Glutamatergic neuron (in vitro differentiated cells): ENCODE measurements around the gene OR52W1. TPM values are rescaled to one million over a fixed set of nuclear protein-coding genes. Genes with fewer than 3 reads are reported as not detected.

Experiments
- DNase-seq: peaks from one replicate; pipeline ENCODE4 v3.0.0; 2022
- H3K27ac Mint-ChIP-seq: one replicate; pipeline ENCODE4 v1.8.0; 2020; ENCODE audit warnings: mild to moderate bottlenecking, mixed read lengths, inconsistent platforms; ENCODE audit not compliant: unreplicated experiment
- H3K27me3 Mint-ChIP-seq: one replicate; pipeline ENCODE4 v1.8.0; 2020; ENCODE audit warnings: mild to moderate bottlenecking, moderate library complexity, mixed read lengths, inconsistent platforms; ENCODE audit not compliant: unreplicated experiment
- H3K36me3 Mint-ChIP-seq: one replicate; pipeline ENCODE4 v1.8.0; 2020; ENCODE audit warnings: mild to moderate bottlenecking, mixed read lengths, inconsistent platforms; ENCODE audit not compliant: unreplicated experiment
- H3K4me1 Mint-ChIP-seq: one replicate; pipeline ENCODE4 v1.8.0; 2020; ENCODE audit warnings: mild to moderate bottlenecking, low read depth, mixed read lengths, inconsistent platforms; ENCODE audit not compliant: unreplicated experiment
- H3K4me3 Mint-ChIP-seq: one replicate; pipeline ENCODE4 v1.8.0; 2020; ENCODE audit warnings: mild to moderate bottlenecking, mixed read lengths, inconsistent platforms; ENCODE audit not compliant: unreplicated experiment
- H3K9me3 Mint-ChIP-seq: one replicate; pipeline ENCODE4 v1.8.0; 2020; ENCODE audit warnings: mild to moderate bottlenecking, moderate library complexity, mixed read lengths, inconsistent platforms; ENCODE audit not compliant: unreplicated experiment
- total RNA-seq: library from RNA; stranded (reverse); fragmentation: NEBNext Ultra II Directional; extraction: Animal tissue kit (Norgen Biotek cat#: 25700); gene quantifications from one replicate; pipeline ENCODE4 v1.2.1, GENCODE V29; 2021; ENCODE audit not compliant: unreplicated experiment
- TF ChIP-seq, protein P1 (sequence below): fragments of 200-600 bp; sonication (generic); IDR thresholded peaks from one replicate; pipeline ENCODE4 v1.5.0; 2021; ENCODE audit not compliant: partially characterized antibody, unreplicated experiment

The OR52W1 gene
- total RNA-seq, 1 donor from 2014 or later: not detected

DNA sequence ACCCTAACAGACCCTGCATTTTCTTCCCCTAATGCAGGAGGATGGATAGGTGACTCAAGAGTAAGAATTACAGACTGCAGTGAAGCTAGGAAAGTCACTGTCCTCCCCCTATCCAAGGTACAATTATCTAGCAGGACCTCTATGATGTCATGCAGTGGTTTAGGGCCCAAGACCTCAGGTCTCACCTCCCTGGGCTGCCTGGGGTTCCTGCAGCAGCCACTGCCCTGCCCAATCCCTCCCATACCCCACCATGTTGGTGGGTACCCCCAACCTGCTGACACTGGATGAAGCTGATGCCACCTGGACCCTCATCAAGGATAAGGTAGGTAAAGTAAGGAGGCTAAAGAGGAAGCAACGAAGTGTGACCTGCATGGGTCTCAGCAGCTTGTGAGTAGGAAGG, 6.3 kb downstream of the OR52W1 start, which contains the start of gene C11orf42:
Gene C11orf42 (plus strand): TSS at position 192 of the 400 bp plus-strand sequence. CDS start 59 bp downstream, at position 251.
- Mint-ChIP-seq H3K4me3 (no peak within 1 kb of the TSS), H3K27me3 (peaks cover 2% of the 10 kb centered on the region), H3K9me3 (no peaks in the 10 kb centered on the region), H3K27ac (no peak within 1 kb of the TSS), H3K36me3 (peaks cover 6% of the 10 kb centered on the region), H3K4me1 (no peaks in the 10 kb centered on the region)
- TF ChIP-seq, protein P1, sequence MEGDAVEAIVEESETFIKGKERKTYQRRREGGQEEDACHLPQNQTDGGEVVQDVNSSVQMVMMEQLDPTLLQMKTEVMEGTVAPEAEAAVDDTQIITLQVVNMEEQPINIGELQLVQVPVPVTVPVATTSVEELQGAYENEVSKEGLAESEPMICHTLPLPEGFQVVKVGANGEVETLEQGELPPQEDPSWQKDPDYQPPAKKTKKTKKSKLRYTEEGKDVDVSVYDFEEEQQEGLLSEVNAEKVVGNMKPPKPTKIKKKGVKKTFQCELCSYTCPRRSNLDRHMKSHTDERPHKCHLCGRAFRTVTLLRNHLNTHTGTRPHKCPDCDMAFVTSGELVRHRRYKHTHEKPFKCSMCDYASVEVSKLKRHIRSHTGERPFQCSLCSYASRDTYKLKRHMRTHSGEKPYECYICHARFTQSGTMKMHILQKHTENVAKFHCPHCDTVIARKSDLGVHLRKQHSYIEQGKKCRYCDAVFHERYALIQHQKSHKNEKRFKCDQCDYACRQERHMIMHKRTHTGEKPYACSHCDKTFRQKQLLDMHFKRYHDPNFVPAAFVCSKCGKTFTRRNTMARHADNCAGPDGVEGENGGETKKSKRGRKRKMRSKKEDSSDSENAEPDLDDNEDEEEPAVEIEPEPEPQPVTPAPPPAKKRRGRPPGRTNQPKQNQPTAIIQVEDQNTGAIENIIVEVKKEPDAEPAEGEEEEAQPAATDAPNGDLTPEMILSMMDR: no peak
- no peak for DNase-seq

DNA sequence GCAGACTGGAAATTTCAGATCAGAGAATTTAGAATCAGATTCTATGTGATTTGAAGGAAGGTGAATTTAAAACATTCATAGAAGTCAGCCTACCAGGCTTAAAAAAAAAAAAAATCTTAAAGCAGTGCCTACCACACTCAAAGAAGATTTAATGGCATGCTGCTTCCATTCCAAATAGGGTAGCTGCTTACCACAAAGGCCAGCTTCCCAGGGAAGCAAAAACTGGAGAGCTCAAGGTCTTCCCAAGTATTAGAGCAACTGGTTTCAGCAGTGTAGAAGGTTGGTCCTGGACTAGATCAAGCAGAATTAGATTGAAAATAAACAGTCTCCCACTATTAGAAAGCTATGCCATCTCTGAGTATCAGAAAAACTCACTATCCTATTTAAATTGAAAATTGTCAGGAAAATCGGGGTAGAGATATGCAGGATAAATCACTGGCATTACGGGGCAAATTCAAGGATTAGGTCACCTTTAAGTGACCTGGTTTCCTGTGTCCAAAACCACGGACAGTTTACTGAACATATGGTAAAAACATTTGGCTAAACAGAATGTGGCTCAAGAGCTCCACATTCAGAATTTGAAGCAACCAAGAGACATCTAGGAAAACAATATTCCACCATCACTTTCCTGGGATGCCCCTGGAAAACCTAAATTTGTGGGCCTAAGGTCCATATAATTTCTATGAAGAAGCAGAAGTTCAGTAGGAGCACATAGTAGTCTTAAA, 7.6 kb downstream of the OR52W1 start:
- TF ChIP-seq, protein P1: no peak
- DNase-seq: no peak
- Mint-ChIP-seq H3K27me3 (peaks cover 2% of the 10 kb centered on the region), H3K9me3 (no peaks in the 10 kb centered on the region), H3K4me3 (no peak overlapping the region), H3K36me3 (peaks cover 6% of the 10 kb centered on the region), H3K4me1 (no peaks in the 10 kb centered on the region), H3K27ac (no peak overlapping the region)

DNA sequence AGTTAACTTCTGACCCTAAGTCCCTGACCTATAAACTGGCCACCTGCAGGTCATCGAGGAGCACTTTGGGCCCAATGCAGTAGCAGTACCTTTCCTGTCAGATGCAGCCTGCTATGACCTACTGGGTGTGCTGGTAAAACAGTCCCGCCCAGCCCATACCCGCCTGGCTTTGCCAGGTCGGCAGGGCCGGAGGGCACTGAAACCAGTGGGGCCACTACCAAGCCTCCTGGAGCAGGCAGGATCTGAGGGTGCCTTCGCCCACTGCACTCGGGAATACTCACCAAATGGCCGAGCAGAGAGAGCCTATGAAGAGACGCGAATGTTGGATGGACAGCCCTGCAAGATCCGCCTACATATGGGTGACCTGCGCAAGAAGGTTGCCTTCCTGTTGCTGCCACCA, 10.8 kb downstream of the OR52W1 start:
- Mint-ChIP-seq H3K9me3 (no peaks in the 10 kb centered on the region), H3K27ac (no peak overlapping the region), H3K27me3 (peaks cover 2% of the 10 kb centered on the region), H3K4me3 (no peak overlapping the region), H3K36me3 (peaks cover 6% of the 10 kb centered on the region), H3K4me1 (no peaks in the 10 kb centered on the region)
- DNase-seq: no peak
- TF ChIP-seq, protein P1: no peak

DNA sequence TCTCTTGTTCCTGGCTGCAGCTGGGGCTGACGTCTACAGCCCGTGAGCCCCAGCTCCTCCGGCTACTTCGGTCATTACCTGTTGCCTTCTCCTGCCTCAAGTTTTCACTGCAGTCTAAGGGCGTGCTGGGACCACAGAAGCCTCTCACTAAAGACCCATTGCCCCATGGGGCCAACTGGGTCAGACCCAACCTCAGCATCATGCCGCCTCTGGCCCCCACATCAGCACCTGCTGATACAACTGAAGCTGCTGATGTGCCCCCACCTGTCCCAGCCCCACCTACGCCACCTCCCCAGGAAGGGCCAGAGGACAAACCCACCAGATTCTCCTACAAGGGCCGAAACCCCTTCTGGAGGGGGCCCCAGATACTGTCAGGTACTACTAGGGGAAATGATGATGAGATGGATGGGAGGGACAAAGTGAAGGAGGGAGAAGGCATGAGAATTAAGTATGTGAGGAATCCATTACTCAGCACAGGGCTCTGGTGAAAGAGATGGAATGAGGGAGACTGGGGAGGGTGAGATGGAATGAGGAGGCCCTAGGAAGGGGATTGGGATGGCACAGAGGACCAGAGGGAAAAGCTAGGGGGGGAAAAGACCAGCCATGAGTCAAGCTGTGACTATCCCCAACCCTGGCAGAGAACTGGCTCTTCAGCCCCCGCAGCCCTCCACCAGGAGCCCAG, 11.4 kb downstream of the OR52W1 start:
- DNase-seq: no peak
- Mint-ChIP-seq H3K4me3 (no peak overlapping the region), H3K9me3 (no peaks in the 10 kb centered on the region), H3K36me3 (peaks cover 6% of the 10 kb centered on the region), H3K4me1 (no peaks in the 10 kb centered on the region), H3K27ac (no peak overlapping the region), H3K27me3 (peaks cover 2% of the 10 kb centered on the region)
- TF ChIP-seq, protein P1: no peak

DNA sequence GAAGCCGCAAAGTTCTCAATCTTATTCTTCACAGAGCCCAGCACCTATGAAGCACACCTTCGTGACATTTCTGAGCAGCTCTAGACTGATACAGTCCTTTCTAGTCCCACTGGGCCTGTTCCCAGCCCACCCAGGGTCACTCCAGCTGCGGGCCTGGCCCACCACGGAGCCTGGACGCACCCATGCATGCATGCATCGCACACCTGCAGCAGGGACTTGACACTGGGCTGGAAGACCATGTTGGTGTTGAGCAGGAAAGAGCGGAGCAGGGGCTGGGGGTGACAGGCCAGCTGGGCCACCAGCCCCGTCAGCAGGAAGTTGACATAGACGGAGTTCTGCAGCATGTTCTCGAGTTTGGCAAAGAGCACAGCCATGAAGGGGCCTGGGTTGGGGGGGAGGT, 15.5 kb downstream of the OR52W1 start:
- no peaks in the 10 kb centered on the region for H3K9me3 Mint-ChIP-seq
- H3K27ac Mint-ChIP-seq: no peak overlapping the region
- TF ChIP-seq, protein P1: no peak
- no peaks in the 10 kb centered on the region for H3K27me3 Mint-ChIP-seq
- peaks cover 4% of the 10 kb centered on the region for H3K36me3 Mint-ChIP-seq
- no peak overlapping the region for H3K4me3 Mint-ChIP-seq
- no peak for DNase-seq
- no peaks in the 10 kb centered on the region for H3K4me1 Mint-ChIP-seq
